K562 (cell line): ENCODE measurements around the gene PRRT2.

Experiments
- CAMTA2 ChIP-seq: fragments of 250-450 bp; sonication (Bioruptor Pico); conservative IDR thresholded peaks from 2 replicates; pipeline ENCODE4 v1.5.1; 2022
- CTCF ChIP-seq, 3 experiments: IDR thresholded peaks in 2 of 3; conservative IDR thresholded peaks in 1 of 3; 2 replicates each; pipeline ENCODE4 v1.5.1; 2011 to 2012; ENCODE audit warnings: low read length in 3 of 3, mild to moderate bottlenecking in 3 of 3, control low read depth in 2 of 3, improper control_type of control experiment in 1 of 3, inconsistent platforms in 1 of 3, low read depth in 1 of 3, mixed read lengths in 1 of 3, moderate library complexity in 1 of 3; ENCODE audit not compliant: insufficient read depth in 2 of 3
- E2F4 ChIP-seq: sonication (generic); formaldehyde crosslinking; IDR thresholded peaks from 2 replicates; pipeline ENCODE4 v1.8.0; 2022; ENCODE audit warnings: mild to moderate bottlenecking, low read depth, missing genetic modification reagents
- MAFF ChIP-seq: IDR thresholded peaks from 2 replicates; pipeline ENCODE4 v1.6.1; 2012; ENCODE audit warnings: low read length, improper control_type of control experiment
- MAX ChIP-seq: sonication (generic); formaldehyde crosslinking; IDR thresholded peaks from 2 replicates; pipeline ENCODE4 v1.9.0; 2022; ENCODE audit warnings: mild to moderate bottlenecking, missing genetic modification reagents
- NRF1 ChIP-seq, 2 experiments: fragments of 450-650 bp; IDR thresholded peaks in 1 of 2; conservative IDR thresholded peaks in 1 of 2; 2 replicates each; pipeline ENCODE4 v1.6.1; 2014; ENCODE audit warnings: mild to moderate bottlenecking in 2 of 2
- POLR2A ChIP-seq: fragments of 450-650 bp; conservative IDR thresholded peaks from 2 replicates; pipeline ENCODE4 v1.6.1; 2016
- RNF219 ChIP-seq: fragments of 250-450 bp; sonication (Bioruptor Pico); IDR thresholded peaks from 2 replicates; pipeline ENCODE4 v1.5.0; 2022; ENCODE audit warnings: mild to moderate bottlenecking
- SMARCC2 ChIP-seq: fragments of 450-650 bp; IDR thresholded peaks from 2 replicates; pipeline ENCODE4 v1.6.1; 2017; ENCODE audit warnings: antibody characterized with exemption, moderate library complexity, mild to moderate bottlenecking, low read depth
- ZBED1 ChIP-seq: IDR thresholded peaks from 2 replicates; pipeline ENCODE4 v1.6.1; 2014
- ZNF239 ChIP-seq: fragments of 250-450 bp; sonication (Bioruptor Pico); IDR thresholded peaks from 2 replicates; pipeline ENCODE4 v1.4.0; 2020; ENCODE audit warnings: mild to moderate bottlenecking
- ZNF655 ChIP-seq: fragments of 250-450 bp; sonication (Bioruptor Pico); IDR thresholded peaks from 2 replicates; pipeline ENCODE4 v1.5.0; 2021
- ZNF766 ChIP-seq: fragments of 200-800 bp; sonication (Bioruptor generic); conservative IDR thresholded peaks from 2 replicates; pipeline ENCODE4 v1.6.1; 2016; ENCODE audit warnings: missing genetic modification characterization, missing compliant biosample characterization

- TF ChIP-seq ZNF239 (CRISPR knock-in tag) (no peak), SMARCC2 (no peak), ZBED1 (no peak), CAMTA2 (CRISPR knock-in tag) (no peak), ZNF766 (no peak), CTCF (IDR thresholded peaks at IDR 0.05 in 2 of 3, conservative IDR thresholded peaks at IDR 0.05 in 1 of 3; ENCODE audit: insufficient read depth in 2 of 3, low read depth in 1 of 3, low read length in 3 of 3) (no peak), MAX (no peak), POLR2A (no peak), RNF219 (CRISPR knock-in tag) (no peak), ZNF655 (no peak), NRF1 (conservative IDR thresholded peaks at IDR 0.05 in 1 of 2, IDR thresholded peaks at IDR 0.05 in 1 of 2) (no peak), MAFF (no peak), E2F4 (CRISPR knock-in tag) (no peak)
These were observed 9.0 kb downstream of the PRRT2 start for GRCh38 chr16:29820730-29821642.
